Stimulated activated CD8-positive, alpha-beta memory T cell treated with anti-CD3 and anti-CD28 coated beads, Interleukin-15, amount 100 ng/mL, for 24 hours (primary cell): ENCODE results near the gene CDC42SE2.
"Not testable (repeated sequence)": the region's sequence is repeated elsewhere in the genome, so short reads cannot be mapped to it uniquely, and the experiment has no call there.

Experiments
- DNase-seq: peaks from one replicate; pipeline ENCODE4 v3.0.0-alpha.2; 2020; ENCODE audit warnings: low read depth

CDC42SE2 gene

GRCh38 chr5:131321066-131321465 lies 57.2 kb downstream of the CDC42SE2 start:
- DNase-seq, result no peak

- DNase-seq, result no peak
Measured at GRCh38 chr5:131322926-131323325, 59.1 kb downstream of the CDC42SE2 start.

DNA sequence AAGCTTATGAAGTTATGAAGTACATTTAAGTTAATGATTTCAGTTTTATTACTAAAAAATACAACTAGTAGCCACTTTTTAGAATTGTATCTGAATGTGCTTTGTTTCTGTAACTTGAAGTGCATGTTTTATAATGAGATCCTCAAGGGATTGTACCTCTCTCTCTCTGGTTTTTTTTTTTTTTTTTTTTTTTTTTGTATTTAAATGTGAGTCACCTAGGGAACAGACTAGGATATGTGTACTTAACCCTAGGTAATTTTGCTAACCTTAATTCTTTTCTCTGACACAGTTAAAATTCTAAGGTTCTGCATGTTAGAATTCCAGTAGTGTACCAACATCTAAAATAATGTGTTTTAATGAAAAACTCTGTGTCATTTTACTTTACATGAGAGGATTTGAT lies 59.5 kb downstream of the CDC42SE2 start:
- DNase-seq, result no peak

DNA sequence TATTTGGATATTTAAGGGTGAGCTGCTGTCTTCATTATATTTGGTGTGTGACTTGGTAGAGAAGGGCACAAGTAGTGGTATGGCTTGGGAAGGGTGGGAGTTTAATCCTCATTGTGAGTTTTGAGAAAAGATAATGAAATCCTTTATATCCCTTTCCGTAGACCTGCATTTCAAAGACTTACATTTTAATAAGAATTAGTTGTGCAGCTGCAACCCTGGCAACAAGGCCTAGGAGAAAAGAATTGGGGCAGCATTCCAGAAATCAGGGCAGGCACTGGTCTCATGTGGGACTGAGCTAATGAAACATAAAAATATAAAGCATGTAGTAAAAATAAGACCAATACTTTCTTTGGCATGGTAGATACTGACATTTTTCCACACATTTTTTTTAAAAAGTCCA lies 60.5 kb downstream of the CDC42SE2 start:
- DNase-seq, result no peak

- no peak for DNase-seq
Measured at GRCh38 chr5:131328536-131329285, 64.9 kb downstream of the CDC42SE2 start.

DNA sequence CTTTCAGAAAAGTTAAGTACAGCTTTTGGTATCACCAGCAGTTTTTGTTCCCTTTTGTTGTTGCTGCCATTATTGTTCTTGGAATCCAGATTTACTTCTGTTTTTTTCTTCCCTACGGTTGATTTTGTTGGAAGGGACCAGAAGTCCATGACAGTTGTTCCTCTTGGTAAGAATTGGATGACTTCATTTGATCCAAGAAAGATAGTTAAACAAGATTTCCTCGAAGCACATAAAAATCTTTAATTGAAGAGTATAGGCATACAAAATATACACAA lies 65.4 kb downstream of the CDC42SE2 start:
- DNase-seq, result no peak

DNA sequence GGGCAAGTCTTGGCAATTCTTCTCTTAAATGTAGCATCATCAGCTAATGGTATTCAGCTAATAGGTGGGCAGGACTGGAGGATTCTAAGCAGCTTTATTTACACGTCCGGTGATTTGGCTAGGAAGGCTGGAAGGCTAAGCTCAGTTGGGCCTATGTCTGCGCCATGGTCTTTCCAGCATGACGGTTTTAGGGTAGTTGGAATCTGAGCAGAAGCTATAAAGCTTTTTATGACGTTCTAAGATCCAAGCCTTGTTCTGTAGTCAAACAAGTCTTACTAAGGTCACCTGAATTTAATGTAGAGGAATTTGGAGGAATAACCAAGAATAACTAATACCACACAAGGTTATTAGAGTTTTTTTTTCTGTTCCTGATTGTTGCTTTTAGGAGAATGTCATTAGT lies 66.2 kb downstream of the CDC42SE2 start:
- no peak for DNase-seq

- not testable (repeated sequence) for DNase-seq
Measured at GRCh38 chr5:131335756-131336155, 71.9 kb downstream of the CDC42SE2 start.

- not testable (repeated sequence) for DNase-seq
Measured at GRCh38 chr5:131336801-131337200, 72.9 kb downstream of the CDC42SE2 start.

DNA sequence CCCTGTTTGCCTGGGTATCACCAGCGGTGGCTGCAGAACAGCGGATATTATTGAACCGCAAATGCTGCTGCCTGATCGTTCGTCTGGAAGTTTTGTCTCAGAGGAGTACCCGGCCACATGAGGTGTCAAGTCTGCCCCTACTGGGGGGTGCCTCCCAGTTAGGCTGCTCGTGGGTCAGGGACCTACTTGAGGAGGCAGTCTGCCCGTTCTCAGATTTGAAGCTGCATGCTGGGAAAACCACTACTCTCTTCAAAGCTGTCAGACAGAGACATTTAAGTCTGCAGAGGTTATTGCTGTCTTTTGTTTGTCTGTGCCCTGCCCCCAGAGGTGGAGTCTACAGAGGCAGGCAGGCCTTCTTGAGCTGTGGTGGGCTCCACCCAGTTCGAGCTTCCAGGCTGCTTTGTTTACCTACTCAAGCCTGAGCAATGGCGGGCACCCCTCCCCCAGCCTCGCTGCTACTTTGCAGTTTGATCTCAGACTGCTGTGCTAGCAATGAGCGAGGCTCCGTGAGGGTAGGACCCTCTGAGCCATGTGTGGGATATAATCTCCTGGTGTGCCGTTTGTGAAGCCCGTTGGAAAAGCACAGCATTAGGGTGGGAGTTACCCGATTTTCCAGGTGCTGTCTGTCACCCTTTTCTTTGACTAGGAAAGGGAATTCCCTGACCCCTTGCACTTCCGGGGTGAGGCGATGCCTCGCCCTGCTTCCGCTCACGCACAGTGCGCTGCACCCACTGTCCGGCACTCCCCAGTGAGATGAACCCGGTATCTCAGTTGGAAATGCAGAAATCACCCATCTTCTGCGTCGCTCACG lies 73.6 kb downstream of the CDC42SE2 start:
- not testable (repeated sequence) for DNase-seq

GRCh38 chr5:131338051-131338453 lies 74.2 kb downstream of the CDC42SE2 start:
- DNase-seq, result no peak

- DNase-seq, result not testable (repeated sequence)
Measured at GRCh38 chr5:131344288-131344687, 80.4 kb downstream of the CDC42SE2 start.

DNA sequence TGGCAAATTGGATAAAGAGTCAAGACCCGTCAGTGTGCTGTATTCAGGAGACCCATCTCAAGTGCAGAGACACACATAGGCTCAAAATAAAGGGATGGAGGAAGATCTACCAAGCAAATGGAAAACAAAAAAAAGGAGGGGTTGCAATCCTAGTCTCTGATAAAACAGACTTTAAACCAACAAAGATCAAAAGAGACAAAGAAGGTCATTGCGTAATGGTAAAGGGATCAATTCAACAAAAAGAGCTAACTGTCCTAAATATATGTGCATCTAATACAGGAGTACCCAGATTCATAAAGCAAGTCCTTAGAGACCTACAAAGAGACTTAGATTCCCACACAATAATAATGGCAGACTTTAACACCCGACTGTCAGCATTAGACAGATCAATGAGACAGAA lies 82.4 kb downstream of the CDC42SE2 start:
- DNase-seq, result not testable (repeated sequence)

DNA sequence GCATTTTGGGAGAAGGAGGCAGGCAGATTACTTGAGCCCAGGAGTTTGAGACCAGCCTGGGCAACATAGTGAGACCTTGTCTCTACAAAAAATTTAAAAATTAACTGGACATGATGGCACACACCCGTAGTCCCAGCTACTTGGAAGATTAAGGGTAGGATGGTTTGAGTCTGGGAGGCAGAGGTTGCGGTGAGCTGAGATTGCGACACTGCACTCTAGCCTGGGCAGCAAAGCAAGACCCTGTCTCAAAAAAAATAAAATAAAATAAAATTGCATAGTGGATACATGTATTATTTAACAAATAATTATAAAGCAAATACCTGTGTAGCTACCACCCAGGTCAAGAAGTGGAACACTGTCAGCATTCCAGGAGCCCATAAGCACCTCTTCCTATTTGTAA lies 90.1 kb downstream of the CDC42SE2 start:
- no peak for DNase-seq

DNA sequence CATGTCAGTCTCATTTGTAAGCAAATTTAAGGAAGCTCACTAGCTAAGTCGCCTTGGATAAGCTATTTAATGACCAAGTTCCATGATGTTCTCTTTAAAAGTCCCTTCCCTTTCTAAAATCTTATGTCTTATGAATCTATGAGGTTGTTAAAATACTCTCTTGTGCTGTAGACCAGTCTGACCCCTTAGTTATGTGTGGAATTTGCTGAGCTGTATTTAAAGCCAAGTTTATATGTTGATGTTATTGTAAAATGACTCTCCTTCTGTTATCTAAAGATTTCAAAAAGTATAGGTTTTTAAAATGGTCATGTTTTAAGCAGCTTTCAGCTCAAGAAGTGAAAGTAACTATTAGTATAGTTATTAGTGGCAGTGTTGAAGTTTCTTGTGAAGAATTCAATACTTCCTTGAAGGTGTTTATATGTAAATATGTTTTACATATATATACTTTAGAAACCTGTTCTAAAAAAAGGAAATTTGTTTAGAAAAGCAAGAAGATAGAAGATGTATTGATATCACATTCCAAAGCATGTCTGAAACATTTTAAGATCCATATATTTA lies 92.2 kb downstream of the CDC42SE2 start:
- DNase-seq, result no peak

- no peak for DNase-seq
Measured at GRCh38 chr5:131356619-131357018, 92.8 kb downstream of the CDC42SE2 start.

DNA sequence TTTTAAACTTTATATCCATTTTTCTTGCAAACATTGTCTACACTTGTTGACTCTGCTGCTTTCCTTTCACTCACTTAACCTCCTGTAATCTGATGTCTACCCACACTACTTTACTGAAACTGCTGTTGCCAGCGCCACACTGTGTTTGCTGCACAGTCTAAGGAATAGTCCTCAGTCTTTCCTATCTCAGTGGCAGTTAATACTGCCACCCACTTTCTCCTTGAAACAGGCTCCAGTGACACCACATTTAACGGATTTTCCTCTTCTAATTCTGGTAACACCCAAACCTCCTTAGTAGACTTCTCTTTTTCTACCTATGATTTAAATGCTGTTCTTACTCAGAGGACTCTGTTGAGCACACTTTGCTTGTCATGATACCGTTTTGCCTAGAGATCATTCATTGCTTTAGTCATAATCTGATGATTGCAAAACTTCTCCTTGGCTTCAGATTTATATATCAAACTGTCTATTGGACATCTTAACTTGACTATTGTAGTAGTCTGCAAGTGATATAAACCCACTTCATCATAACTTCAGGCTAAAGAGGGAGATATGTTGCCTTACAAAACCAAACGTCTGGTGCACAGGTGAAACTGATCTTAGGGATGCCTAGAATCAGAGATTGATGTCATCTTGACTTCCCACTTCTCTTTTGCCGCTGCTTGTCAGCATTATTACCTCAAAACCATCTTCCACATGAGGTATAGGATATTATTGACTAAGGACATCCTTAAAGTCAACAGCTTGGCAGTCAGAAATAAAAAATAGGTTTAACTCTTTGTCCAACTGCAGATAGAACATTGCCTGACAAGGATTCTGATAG lies 94.1 kb downstream of the CDC42SE2 start:
- no peak for DNase-seq

DNA sequence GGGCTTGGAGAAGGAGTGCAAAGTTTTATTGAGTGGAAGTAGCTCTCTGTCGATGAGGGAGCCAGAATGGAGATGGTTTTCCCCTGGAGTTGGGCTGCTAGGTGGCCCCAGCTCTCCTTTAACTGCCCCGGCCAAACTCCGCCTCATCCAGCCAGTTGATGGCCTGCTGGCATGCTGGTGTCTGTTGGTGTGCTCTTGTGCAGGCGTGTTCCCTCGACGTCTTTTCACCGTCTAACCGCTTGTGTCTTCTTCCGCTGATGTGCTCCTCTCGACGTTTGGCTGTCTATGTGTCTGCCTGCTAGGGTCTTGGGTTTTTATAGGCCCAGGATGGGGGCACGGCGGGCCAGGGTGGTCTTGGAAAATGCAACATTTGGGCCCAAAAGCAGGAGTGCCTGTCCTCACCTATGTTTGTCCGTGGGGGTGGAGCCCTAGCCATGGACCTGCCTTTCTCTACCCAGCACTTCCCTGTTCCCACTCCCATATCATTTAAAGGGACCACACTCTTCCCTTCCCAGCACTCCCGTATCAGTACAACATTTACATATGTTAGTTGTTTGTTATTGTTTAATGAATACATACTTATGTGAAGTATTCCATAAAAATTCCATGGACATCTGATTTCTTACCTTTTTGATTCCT lies 97.9 kb downstream of the CDC42SE2 start:
- no peak for DNase-seq

DNA sequence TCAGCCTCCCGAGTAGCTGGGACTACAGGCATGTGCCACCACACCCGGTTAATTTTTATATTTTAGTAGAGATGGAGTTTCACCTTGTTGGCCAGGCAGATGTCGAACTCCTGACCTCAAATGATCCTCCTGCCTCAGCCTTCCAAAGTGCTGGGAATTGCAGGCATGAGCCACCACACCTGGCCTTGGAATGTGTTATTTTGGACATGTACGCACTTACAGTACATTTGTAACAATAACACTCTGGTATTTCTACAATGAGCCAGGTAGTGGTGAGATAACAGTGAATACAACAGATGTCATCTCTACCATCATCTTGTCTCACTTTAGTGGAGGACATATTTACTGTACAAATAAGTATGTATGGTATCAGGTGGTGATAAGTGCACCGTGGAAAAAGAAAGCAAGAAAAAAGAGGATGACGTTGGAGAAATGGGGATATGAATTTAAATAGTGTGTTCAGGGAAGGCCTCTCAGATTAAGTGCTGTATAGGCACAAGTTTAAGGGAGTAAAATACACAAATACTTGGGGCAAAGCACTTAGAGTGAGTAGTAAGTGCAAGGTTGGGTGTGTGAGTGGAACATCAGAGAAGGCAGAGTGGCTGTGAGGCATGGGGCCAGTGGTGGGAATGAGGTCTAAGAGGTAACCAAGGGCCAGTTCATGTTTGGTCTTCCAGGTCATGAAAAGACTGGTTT lies 100.1 kb downstream of the CDC42SE2 start:
- no peak for DNase-seq

DNA sequence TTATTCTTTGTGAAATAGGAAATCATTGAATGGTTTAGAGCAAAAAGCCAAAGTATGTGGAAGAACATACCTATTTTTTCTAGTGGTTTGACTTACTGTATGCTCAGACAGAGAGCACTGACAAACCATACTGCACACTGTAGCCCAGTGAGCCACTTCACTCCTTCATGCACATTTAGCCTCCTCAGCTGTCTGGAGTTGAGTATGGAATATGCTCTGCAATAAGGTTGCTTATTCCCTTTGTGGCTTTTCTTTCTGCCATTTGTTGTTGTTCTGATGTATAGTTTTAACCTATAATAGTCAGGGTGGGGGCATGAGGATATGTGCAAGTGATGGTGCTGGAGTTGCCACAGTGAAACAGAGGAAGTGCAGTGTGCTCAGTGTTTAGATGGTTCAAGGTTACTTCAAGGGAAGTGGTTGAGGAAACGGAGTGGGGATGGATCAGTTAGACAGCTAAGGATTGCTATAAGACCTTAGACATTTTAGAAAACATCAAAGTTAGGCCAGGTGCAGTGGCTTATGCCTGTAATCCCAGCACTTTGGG lies 100.7 kb downstream of the CDC42SE2 start:
- no peak for DNase-seq

GRCh38 chr5:131366428-131366827 lies 102.6 kb downstream of the CDC42SE2 start:
- DNase-seq, result no peak
